ENCODE results near the gene METAP1D. TPM values are rescaled to one million over a fixed set of nuclear protein-coding genes. Genes with fewer than 3 reads are reported as not detected.
"Not testable (repeated sequence)": the region's sequence is repeated elsewhere in the genome, so short reads cannot be mapped to it uniquely, and the experiment has no call there.

METAP1D gene
- total RNA-seq, 1 donor from 2014 or later: 6.7 TPM

DNA sequence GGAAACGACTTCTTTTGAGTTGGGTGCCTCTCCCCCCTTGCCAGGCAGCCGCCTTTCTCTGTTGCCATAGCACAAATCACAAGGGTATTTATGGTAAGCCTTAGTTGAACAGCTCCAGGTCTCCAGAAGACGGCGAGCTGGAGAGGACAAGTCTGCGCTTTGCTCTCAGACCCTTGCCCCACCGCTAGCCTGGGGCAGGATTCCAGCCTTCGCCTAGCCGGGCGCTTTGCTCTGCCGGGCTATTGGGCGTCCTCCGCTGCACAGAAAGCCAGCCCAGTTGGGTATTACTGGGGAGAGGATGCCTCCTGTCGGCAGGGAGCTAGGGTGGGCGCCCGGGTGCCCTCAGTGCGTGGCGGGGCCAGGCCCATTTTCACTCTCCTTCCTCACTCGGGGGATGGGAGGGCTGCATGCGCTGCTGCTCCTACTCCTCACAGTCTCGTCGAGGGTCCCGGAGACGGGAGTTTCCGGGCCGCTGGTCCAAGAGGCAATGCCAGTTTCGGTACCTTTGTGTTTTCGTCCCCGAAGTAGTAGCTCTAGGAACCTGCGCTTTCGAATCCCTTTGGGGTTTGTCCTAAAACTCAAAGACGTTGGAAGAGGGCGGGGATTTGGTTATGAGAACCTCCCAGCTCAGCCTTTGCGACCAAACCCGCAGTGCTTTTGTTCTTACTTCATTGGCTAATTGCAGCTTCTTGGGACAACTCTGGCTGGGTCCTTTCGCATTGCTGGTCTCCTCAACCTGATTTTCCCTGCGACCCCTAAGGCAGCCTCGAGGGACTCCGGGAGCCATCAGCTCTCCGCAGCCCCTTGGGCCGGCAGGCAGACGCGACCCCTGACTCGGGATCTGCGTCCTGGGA is 106.6 kb downstream of the METAP1D start:
- intact Hi-C loops (cut with DNase I): loop anchor here (10.0 kb wide), 1 partner anchor 532 kb away; no protein-coding TSS in a partner anchor
- DNase-seq (ENCODE audit: missing footprints) (no peak), ATAC-seq (peak; percentile 27)

DNA sequence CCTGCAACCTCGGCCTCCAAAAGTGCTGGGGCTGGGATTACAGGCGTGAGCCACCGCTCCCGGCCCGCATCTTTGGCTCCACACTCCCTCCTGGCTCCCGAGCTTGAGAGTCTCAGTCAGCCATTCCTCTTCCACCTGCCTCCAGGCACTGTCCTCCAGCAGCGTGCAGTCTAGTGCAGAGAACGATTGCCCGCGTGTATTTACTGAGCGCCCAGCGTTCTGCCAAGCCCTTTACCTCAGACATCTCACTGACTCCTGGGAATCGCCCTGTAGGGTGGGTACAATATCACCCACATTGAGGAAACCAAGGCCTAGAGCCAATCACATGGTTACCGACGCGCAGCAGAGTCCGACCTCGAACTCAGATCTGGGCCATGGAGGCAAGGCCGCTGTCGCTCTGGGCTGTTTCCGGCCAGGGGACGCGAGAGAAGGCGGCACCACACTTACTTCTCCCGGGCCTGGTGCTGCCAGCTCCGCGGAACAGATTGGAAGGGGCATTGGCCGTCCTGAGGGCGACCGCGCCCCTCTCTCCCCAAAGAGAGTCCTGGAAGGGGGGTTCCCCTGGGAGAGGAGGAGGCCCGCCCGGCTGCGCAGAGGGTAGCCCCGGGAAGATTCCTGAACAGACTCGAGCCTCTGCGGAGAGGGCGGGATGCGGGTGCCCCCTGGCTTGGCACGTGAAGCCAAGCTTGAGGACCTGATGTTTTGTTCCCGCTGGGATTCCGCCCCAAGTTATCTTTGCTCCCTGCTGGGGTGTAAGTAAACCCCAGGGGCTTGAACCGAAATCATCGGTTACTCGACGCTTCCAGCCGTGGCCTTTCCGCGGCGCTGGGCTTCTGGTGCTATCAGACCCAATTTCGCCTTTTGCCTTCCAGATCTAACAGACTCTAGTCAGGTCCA is 108.2 kb downstream of the METAP1D start:
- ATAC-seq: no peak
- intact Hi-C loops (cut with DNase I): loop anchor here (10.0 kb wide), 1 partner anchor 533 kb away; no protein-coding TSS in a partner anchor

DNA sequence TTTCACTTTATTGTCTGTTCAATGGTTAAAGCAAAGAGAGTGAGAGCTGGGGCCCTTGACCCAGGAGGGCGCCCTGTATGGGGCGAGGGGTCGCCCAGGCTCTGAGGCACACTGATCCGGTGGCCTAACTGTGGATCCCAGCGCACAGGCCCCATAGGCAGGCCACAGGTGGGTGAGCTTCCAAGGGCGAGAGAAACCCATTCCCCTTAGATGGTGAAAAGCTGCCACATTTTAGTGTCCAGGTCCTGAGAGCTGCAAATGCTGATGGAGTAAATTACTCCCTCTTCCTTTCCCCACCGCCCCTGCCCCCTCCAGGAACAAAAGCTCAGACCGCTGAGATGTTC is 108.8 kb downstream of the METAP1D start:
- ATAC-seq (no peak), DNase-seq (ENCODE audit: missing footprints) (no peak)
- intact Hi-C loops (cut with DNase I): loop anchor here (10.0 kb wide), 1 partner anchor 534 kb away; no protein-coding TSS in a partner anchor

More for the DNA sequence above, 108.2 kb downstream of the METAP1D start:
- no peak for DNase-seq (ENCODE audit: missing footprints)

DNA sequence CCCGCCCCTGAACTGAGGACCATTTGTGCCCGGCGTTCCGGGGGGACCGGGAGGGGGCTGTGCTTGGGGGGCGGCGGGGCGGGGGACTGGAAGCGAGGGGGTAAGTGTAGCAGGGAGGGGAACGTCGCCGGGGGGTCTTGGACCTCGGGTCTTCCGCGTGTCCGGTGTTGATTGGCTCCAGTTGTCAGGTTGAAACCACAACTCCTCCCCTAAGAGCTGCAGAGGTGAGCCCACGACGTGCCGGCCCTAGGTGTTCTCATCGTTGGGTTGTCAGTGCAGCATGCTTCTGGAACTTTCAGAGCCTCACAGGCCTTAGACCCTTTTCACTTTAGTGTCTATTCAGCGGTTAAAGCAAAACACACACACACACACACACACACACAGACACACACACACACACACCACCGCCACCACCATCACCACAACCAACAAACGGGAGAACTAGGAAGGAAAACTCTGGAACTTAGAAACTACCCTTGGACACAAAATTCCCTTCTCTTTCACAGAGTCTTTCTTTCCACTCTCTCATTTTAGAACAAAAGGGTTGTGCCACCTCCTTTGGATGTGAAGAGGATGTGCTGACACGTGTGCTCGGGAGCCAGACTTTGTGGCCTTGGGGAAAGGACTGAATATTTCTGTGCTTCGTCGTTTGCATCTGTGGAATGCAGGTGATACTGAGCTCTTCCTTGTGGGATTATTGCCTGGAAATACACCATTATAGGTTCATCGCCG is 109.7 kb downstream of the METAP1D start:
- DNase-seq (ENCODE audit: missing footprints) (no peak), ATAC-seq (no peak)
- intact Hi-C loops (cut with DNase I): loop anchor here (10.0 kb wide), 1 partner anchor 535 kb away; no protein-coding TSS in a partner anchor

DNA sequence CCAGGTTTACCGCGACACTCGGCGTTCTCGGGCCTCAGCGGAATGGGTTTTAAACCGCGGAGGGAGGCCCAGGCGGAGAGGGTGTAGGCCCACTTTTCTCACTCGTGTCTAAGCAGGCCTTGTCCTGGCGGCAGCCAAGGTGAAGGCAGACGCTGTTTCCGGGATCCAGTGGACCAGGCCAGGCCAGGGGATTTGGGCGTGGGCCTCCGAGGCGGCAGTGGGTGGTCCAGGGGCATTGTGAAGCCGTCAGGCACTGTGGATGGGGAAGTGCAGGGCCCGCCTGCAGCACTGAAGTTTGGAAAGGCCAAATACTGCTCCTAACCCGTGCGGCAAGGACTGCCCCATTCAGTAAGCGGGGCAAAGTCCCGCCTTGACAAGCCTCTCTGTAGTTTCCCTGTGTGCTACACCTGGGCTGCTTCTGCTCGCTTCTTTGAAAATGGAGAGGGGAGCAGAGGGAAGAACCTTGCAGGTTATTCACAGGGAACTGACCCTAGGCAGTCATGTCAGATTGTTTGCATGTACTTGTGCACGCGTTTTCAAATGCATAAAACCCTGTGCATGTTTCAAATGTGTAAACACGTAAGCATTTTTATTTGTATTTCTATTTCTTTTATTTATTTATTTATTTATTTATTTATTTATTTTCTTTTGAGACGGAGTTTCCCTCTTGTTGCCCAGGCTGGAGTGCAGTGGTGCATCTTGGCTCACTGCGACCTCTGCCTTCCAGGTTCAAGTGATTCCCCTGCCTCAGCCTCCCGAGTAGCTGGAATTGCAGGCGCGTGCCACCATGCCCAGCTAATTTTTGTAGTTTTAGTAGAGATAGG is 110.4 kb downstream of the METAP1D start:
- DNase-seq (ENCODE audit: missing footprints) (no peak), ATAC-seq (no peak)
- intact Hi-C loops (cut with DNase I): loop anchor here (10.0 kb wide), 3 partner anchors 325 to 535 kb away; no protein-coding TSS in a partner anchor

DNA sequence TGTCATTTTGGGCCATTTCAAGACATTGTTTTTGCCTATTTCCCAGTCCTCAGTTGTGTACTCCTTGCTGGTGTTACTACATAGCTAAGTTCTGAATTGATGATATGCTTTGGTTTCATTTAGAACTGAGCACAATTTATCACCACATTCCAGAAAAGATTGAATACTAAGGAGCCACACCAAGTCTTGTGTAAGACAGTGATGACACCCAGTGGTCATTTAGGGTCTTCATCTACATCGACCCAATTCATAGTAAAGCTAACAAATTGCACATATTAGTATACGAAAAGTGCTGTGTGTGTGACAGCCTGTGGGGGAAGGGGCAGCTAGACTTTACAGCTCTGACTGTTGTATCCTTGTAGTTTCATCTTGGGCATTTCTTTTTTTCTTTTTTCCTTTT is 113.9 kb downstream of the METAP1D start:
- intact Hi-C loops (cut with DNase I): loop anchor here (10.0 kb wide), 2 partner anchors 329 to 509 kb away; no protein-coding TSS in a partner anchor
- DNase-seq (ENCODE audit: missing footprints): no peak
- peak; percentile 50 for ATAC-seq

DNA sequence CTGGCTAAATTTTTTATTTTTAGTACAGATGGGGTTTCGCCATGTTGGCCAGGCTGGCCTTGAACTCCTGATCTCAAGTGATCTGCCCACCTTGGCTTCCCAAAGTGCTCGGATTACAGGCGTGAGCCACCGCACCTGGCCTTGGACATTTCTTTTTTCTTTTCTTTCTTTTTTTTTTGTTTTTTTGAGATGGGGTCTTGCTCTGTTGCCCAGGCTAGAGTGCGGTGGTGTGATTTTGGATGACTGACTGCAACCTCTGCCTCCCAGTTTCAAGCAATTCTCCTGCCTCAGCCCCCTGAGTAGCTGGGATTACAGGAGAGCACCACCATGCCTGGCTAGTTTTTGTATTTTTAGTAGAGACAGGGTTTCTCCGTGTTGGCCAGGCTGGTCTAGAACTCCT is 114.4 kb downstream of the METAP1D start:
- not testable (repeated sequence) for DNase-seq (ENCODE audit: missing footprints); ATAC-seq
- intact Hi-C loops (cut with DNase I): loop anchor here (10.0 kb wide), 2 partner anchors 329 to 509 kb away; no protein-coding TSS in a partner anchor

DNA sequence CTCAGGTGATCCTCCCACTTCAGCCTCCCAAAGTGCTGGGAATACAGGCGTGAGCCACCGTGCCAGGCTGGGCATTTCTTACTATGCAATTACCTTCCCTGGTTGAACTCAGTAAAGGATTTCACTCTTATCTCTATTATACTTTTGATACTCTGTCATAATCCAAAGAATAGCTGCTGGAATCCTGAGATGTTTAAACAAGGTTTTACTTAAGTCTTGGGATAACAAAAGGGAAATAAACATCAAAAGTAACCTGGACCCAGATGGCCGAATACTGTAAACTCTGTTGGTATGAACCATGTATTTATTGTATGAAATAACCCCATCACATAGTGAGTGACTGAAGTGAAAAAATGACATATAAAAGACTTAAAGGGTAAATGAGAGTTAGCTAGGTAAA is 114.8 kb downstream of the METAP1D start:
- ATAC-seq: no peak
- no peak for DNase-seq (ENCODE audit: missing footprints)
- intact Hi-C loops (cut with DNase I): loop anchor here (10.0 kb wide), 2 partner anchors 330 to 510 kb away; no protein-coding TSS in a partner anchor

DNA sequence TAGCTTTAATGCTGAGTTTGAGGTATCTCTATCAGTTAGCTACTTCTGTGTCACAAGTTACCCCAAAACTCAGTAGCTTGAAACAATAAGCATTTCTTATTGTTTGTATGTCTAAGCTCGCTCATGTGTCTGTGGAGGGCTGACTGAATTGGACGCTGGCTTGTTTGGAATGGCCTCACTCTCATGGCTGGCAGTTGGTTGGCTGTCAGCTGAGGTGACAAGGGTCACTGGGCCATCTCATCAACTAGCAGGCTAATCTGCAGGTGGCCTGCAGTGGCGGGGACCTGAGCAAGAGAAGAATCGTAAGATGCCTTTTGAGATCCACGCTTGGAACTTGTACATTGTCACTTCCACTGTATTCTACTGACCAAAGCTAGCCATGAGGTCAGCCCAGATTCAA is 116.4 kb downstream of the METAP1D start:
- intact Hi-C loops (cut with DNase I): loop anchor here (10.0 kb wide), 2 partner anchors 331 to 511 kb away; no protein-coding TSS in a partner anchor
- DNase-seq (ENCODE audit: missing footprints) (no peak), ATAC-seq (no peak)

DNA sequence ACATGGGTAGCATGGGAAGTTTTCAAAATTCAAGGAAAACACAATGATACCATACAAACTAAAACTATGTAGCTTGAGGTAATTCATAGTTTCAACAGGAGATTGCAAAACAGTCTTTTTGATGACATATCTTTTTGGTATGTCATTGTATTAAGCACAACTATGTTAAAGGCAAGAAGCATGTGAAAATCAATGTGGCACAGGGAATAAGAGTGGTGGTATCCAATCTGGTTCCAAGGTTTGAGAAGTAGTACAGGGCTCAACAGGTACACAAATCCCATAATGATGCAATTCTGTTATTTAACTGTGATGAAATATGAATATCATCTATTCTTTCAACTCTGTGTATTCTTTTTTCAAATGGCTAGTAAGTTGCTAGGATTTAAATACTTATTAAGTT is 119.3 kb downstream of the METAP1D start:
- DNase-seq (ENCODE audit: missing footprints): no peak
- no peak for ATAC-seq
- intact Hi-C loops (cut with DNase I): loop anchor here (10.0 kb wide), 2 partner anchors 334 to 514 kb away; no protein-coding TSS in a partner anchor

DNA sequence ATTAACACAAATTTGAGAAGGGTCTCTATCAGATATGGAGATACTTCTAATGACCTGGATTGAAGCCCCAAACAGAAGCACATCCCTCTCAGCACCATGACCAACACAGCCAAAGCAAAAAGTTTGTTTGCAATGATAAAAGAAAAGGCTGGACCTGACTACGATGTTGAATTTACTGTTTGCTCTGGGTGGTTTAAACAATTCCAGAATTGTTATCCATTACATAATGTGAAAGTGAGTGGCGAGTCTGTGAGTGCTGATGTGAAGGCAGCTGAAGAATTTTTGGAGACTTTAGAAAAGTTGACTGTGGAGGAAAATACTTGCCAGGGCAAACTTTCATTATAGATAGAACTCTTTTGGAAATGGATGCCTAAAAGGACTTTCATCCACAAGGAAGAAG is 120.4 kb downstream of the METAP1D start:
- DNase-seq (ENCODE audit: missing footprints) (no peak), ATAC-seq (no peak)
- intact Hi-C loops (cut with DNase I): no loop called here

DNA sequence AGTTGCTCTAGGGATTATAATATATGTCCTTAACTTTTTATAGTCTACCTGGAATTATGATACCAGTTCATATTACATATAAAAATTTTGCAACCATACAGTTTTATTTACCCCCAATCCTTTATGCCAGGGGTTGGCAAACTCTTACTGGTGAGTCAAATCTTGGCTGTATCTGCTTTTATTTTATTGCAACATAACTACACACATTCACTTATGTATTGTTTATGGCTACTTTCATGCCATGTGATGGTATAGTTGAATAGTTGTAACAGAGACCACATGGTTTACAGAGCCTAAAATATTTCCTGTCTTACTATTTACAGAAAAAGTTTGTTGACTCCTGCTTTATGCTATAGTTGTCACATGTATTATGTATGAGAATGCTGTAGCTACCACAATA is 128.7 kb downstream of the METAP1D start:
- ATAC-seq: no peak
- intact Hi-C loops (cut with DNase I): no loop called here

DNA sequence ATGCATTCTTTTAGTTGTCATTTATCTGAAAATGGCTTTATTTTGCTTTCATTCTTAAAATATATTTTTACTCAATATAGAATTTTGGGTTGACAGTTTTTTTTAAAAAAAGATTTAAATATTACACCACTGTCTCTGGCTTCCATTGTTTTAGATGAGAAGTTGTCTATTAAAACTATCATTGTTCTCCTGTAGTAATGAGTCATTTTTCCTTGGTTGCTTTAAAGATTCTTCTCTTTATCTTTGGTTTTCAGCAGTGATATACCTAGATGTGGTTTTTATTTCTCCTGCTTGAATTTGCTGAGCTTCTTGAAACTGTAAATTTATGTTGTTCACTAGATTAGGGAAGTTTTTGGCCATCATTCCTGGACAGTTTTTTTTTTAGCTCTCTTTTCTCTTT is 129.7 kb downstream of the METAP1D start:
- no peak for ATAC-seq
- DNase-seq (ENCODE audit: missing footprints): no peak
- intact Hi-C loops (cut with DNase I): no loop called here

More for the DNA sequence above, 128.7 kb downstream of the METAP1D start:
- DNase-seq (ENCODE audit: missing footprints): no peak

Other genes starting within 250 kb of the METAP1D start
- 106 TPM for gene SLC25A12, start 105.7 kb upstream of the METAP1D start, total RNA-seq
- gene HAT1, start 77.5 kb upstream of the METAP1D start, total RNA-seq: 34.8 TPM
- not detected for gene DLX1, start 85.6 kb downstream of the METAP1D start, total RNA-seq
- not detected for gene DLX2, start 102.9 kb downstream of the METAP1D start, total RNA-seq